CD4-positive, alpha-beta T cell treated with Interleukin-21 for 1 hour (primary cell): ENCODE results near the gene CAPZA2.
"Not testable (repeated sequence)": the region's sequence is repeated elsewhere in the genome, so short reads cannot be mapped to it uniquely, and the experiment has no call there.

Experiments used
- DNase-seq: peaks from one replicate; pipeline ENCODE4 v3.0.0-alpha.2; 2020

The CAPZA2 gene

DNA sequence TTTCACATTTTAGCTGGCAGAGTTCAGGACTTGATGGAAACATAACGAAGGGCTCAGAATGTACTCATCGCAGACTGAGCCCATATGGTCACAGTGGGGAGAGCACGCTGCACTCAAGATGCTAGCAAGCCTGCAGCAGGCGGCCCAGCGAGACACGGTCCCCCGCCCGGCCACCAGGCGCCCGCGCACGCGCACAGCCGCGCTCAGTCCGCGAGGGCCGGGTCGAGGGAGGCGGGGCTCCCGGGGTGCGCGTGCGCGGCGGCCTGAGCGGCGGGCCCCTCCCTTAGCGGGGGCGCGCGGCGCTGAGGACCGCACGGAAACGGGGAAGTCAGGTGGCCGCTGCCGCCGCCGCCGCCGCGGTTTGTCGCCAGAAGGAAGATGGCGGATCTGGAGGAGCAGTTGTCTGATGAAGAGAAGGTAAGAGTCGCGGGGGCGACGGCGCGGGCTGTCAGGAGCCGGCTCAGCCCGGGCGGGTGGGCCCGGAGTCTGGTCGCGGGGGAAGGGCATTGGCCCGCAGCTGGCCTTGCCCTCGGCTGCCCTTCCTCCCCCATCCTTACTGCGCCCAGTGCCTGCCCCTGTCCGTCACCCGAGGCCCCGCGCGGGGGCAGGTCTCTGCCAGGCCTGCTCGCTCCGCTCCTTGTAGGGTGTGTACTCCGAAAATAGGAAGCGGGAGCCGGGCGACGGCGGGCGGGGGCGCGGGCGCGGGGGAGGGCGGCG lies at the start of gene CAPZA2:
TSS of gene CAPZA2 (plus strand) at position 354 of the 717 bp plus-strand sequence. CDS start at position 379, 25 bp downstream.
- DNase-seq, result peak; percentile 94

DNA sequence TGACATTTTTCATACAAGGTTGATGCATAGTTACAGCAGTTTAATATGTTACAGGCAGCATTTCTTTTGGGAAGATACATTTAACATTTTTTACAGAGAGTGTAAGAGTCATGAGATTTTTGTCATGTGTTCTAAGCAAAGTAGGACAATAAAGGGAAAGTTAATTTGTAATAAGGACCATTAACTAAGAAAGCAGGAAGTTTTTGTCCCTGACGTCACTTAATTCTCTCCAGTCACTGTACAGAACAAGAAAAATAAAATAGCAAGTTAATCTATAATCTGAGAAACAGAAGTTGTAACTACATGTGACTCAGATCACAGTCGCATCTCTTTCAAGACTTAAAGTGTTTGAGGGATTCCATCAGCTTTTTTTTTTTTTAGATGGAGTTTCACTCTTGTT lies 49.5 kb upstream of the CAPZA2 start:
- DNase-seq, result no peak

DNA sequence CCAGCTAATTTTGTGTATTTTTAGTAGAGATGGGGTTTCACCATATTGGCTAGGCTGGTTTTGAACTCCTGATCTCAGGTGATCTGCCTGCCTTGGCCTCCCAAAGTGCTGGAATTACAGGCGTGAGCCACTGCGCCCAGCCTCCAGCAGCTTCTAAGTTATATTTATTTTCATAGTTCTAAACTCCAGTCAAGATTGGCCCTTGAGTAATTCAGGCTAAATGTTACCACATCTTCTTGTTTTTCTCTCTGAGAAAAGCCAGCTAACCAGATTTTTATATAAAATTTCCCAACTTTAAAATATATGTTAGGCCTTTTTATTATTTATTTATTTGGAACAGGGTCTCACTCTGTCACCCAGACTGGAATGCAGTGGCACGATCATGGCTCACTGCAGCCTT lies 49.0 kb upstream of the CAPZA2 start:
- not testable (repeated sequence) for DNase-seq

DNA sequence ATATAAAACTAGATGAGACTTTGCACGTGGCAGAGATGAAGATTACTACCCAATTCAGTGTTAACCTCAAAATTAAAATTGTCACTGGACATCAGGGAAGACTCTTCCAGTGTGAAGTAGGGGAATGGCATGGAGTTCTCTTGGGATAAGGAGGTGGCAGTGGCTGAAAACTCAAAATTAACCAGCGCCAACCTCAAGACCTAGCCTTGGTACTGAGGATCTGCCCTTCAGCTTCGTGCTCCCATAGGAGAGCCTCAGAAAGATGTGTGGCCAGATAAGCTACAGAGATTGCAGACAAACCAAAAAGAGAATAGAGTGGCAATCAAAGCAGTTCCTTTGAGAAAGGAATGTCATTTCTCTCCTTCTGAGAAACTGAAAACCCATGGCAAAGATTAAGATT lies 47.3 kb upstream of the CAPZA2 start:
- DNase-seq, result no peak

DNA sequence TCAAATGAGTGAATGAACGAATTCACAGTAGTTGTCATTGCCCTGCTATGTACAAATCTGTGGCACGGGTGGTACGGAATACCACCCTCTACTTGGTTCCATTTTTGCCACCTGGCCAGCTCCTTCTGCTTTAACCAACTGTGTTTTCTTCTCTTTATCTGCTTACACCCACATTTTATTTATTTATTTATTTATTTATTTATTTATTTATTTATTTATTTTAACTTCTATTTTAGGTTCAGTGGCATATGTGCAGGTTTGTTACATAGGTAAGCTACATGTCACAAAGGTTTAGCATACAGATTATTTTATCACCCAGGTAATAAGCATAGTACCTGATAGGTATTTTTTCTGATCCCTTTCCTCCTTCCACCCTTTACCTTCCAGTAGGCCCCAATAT lies 42.2 kb upstream of the CAPZA2 start:
- DNase-seq, result no peak

DNA sequence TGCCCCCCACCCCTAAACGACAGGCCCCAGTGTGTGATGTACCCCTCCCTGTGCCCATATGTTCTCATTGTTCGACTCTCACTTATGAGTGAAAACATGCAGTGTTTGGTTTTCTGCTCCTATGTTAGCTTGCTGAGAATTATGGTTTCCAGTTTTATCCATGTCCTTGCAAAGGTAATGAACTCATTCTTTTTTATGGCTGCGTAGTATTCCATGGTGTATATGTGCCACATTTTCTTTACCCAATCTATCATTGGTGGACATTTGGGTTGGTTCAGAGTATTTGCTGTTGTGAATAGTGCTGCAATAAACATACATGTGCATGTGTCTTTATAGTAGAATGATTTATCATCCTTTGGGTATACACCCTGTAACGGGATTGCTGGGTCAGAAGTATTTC lies 40.7 kb upstream of the CAPZA2 start:
- not testable (repeated sequence) for DNase-seq

DNA sequence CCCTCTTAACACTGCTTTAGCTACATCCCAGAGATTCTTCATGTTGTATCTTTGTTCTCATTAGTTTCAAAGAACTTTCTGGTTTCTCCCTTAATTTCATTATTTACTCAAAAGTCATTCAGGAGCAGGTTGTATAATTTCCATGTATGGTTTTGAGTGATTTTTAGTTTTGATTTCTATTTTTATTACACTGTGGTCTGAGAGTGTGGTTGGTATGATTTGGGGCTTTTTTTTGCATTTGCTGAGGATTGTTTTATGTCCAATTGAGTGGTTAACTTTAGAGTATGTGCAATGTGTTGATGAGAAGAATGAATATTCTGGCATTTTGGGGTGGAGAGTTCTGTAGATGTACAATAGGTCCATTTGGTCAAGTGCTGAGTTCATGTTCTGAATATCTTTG lies 37.9 kb upstream of the CAPZA2 start:
- DNase-seq, result no peak

DNA sequence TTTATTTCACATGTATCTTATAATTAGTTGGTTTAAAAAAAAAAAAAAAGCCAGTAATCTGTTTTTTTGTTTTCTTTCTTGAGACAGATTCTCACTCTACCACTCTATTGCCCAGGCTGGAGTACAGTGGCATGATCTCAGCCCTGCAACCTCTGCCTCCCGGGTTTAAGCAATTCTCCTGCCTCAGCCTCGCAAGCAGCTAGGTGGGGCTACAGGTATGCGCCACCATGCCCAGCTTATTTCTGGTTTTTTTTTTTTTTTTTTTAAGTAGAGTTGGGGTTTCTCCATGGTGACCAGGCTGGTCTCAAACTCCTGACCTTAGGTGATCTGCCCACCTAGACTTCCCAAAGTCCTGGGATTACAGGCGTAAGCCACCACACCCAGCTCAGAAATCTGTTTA lies 34.1 kb upstream of the CAPZA2 start:
- DNase-seq, result no peak

DNA sequence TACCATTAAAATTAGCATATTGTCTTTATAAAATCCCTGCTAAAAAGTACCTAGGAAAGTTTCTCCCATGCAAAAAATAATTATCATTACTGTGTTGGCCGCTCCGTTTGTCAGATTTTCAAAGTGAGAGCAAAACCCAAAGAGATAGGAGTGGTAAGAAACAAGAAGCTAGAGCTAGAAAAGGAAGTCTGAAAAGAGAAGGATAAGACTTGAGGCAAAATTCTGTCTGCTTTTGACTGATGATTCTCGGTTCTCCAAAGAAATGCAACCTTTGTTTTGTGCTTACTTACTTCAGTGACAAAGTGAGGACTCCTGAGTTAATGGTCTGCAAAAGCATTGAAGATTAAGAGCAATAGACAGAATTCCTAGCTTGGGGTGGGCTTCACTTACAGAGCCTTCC lies 33.3 kb upstream of the CAPZA2 start:
- DNase-seq, result no peak

DNA sequence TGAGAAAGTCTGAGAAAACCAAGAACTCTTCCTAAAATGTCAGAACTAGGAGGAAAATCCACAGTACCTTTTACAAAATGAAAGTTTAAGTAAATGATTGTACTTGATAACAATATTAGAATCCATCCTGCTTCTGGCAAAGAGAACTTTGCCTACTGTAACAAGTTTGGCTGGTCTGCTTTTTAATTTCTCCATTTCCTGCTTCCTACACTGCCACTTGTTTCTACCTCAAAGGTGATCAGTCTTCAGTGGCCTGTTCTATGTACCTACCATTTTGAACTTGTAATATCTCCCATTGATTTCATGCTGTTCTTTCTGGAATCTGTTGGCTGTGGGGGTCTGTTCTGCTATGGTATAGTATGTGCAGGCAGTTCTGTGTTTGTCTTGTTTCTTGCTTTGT lies 32.9 kb upstream of the CAPZA2 start:
- DNase-seq, result no peak

DNA sequence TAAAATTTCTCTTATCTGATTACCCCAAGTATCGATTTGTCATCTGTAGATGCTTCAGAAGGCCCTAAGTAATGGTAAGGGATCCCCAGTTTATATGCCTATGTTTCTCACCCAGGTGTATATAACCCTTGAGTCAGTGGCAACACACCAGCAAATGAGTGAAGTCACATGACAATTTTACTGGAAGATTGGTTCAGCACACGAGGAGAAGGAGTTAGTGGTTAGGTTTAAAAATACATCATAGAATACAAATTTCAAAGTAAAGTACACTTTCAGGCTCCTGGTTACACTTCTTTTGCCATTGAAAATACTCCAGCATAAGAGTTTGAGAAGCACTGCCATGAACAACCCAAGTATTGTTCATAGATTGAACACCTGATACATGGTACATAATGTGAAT lies 29.7 kb upstream of the CAPZA2 start:
- DNase-seq, result no peak

DNA sequence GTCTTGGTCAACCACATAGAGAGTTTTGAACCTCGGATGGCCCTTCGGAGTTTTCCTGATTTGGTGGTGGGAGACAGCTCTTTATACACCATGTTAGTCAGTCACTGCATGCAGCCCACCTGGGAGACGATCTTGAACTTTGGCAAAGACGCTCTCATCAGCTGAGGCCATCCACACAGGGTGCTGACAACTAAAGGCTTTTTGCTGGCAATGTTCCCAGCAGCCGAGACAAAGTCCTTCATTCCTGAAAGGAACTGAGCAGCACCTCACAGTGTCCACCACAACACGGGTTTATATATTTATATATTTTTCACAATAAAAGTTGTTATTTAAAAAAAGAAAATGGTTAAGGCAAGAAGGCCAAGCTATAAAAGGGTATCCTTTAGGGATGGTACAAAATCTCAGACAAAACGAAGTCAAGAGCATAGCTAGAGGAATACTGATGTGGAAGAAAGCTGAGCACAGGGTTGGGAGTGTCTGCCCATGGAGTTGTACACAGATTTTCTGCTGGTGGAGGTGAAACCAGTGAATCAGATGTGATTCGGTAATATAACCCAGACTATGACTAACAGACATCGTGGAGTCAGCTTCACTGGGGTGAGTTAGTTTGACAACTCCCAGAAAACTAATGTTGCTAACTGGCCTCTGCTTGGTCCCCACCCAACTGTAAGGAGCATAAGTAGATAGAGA lies 27.4 kb upstream of the CAPZA2 start:
- DNase-seq, result no peak

DNA sequence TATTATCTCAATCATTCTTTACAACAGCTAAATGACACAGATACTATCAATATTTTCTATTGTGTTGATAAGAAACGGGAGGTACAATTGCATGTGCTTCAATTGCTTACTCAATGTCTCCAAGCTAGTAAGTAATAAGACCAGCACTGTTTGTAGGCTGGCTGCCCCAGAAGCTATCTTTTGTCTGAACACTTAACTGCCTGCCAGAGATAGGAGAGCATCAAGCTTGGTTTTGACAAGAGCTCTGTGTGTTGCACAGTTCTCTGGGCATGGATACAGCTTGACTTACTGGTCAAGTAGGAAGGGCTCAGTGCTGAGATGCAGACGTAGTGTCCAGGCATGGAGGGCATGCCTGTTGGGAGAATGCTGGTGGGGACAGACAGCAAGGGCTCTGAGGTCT lies 26.3 kb upstream of the CAPZA2 start:
- no peak for DNase-seq

DNA sequence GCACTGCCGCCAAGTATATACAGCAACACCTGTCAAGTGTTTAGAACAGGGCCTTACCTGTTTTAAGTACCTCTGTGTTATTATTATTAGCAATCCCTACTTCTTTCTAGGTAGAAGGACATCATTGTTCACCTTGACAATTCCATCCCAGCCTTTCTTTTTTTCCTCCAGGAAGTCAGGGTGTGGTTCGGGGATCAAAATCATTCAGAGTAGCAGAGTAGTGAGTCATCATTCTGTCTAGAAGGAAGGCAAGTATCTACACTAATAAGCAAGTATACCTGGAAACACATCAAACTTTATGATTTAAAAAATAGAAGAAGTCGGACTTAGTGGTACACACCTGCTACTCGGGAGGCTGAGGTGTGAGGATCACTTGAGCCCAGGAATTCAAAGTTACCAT lies 25.5 kb upstream of the CAPZA2 start:
- no peak for DNase-seq

DNA sequence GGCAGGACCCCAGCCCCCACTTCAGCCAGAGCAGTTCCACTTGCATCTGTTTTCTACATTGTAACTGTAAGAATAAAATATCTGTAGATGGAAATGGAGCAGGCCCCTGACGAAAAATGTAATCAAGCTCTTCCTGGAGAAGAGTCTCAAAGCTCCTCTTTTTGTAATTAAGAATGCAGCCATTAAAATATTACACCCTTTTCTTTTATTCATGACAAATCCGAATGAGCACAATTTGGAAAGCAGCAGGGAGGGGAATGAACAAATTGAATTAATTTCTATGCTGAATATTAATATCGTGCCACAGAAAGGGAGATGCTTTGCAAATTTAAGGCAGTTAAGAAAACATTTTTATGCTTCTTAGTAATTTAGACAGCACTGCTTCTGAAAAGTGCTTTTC lies 24.8 kb upstream of the CAPZA2 start:
- no peak for DNase-seq

DNA sequence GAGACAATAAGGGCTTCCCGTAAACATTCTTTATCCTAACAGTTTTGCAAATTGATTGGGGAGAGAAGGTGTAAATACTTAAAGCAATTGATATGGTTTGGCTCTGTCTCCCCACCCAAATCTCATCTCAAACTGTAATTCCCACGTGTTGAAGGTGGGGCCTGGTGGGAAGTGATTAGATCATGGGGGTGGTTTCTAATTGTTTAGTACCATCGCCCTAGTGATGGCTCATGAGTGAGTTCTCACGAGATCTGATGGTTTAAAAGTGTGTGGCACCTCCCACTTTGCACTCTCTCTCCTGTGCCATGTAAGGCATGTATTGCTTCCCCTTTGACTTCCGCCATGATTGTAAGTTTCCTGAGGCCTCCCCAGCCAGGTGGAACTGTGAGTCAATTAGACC lies 22.1 kb upstream of the CAPZA2 start:
- no peak for DNase-seq

DNA sequence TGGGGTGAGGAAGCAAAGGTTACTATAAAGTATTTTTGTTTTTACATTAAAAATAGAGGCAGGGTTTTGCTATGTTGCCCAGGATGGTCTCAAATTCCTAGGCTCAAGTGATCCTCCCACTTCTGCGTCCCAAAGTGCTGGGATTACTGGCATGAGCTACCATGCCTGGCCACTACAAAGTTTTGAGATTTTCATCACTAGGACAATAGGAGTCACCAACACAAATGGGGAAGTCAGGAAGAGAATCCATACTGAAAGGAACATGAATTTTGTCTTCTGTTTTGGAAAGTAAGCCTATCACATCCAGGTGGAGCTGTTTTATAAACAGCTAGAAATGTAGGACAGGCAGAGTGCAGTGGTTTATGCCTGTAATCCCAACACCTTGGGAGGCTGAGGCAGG lies 20.0 kb upstream of the CAPZA2 start:
- no peak for DNase-seq

DNA sequence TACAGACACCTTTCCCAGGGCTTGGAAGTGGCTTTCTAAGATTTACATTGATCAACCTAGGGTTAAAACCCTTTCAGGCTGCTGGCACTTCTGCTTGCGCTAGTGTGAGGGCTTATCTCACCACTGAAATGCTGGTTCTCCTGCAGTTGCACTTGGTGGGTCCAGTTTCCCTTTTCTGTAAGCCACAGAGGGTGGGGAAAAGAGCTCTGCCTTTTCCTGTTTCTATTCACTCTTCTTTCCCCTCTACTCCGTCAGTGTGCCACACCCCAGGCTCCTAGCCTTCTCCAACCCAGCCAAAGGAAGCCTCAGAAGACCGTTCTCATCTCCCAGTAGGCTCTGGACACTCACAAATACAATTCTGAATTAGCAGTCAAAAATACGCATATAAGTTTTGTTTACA lies 19.0 kb upstream of the CAPZA2 start:
- no peak for DNase-seq

DNA sequence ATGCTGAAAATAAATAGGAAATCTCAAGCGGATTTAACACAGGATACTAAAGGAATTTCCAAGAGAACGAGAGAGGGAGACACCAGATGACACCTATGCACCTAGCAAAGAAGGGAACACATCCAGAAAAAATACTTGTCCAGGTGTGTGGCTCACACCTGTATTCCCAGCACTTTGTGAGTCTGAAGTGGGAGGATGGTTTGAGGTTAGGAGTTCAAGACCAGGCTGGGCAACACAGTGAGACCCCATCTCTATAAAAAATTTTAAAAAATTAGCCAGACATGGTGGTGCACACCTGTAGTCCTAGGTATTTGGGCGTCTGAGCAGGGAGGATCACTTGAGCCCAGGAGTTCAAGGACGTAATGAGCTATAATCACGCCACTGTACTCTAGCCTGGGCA lies 11.2 kb upstream of the CAPZA2 start:
- no peak for DNase-seq

DNA sequence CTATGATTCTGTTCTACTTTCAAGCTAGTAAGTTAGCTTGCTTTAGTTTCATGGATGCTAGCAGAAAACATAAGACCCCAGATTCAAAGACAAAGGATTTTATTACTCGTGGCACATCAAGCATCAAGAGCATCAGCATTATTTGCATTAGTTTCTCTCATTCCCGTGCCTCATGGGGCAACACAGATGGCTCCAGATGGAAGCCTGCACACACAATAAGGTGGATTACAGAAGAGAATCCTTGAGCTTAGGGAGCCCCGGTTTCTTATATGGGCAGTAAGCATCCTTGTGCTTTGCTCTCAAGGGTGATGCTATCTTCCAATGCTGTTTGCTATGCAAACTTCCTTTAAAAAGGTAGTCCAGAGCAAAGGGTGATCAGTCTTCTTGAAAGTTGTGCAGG lies 10.7 kb upstream of the CAPZA2 start:
- no peak for DNase-seq

DNA sequence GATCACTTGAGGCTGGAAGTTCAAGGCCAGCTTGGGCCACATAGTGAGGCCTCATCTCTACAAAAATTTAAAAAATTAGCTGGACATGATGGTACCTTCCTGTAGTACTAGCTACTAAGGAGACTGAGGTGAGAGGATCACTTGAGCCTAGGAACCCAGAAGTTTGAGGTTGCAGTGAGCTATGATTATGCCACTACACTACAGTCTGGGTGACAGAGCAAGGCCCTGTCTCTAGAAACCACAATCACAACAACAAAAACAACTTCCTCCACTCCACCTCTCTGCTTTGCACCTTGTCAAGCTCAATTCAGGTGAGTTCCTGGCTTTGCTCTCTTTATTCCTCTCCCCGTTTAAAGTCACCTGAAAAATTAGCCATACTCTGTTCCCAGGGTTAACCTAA lies 8.3 kb upstream of the CAPZA2 start:
- DNase-seq, result no peak

DNA sequence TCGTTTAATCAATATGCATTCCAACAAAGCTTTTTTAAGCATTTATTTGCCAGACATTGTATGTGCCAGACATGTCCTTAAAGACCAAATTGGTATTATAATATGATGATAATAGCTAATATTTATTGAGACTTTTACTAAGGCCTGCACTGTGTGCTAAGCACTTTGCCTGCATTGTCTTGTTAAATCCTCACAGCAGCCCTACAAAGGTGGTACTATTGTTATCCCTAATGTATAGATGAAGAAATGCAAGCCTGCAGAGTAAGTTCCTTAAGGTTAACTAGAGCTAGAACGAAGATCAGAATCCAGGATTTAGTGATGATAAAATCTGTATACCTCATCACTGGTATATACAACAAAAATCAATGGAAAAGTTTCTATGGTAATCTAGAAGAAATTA lies 5.3 kb upstream of the CAPZA2 start:
- DNase-seq, result no peak

DNA sequence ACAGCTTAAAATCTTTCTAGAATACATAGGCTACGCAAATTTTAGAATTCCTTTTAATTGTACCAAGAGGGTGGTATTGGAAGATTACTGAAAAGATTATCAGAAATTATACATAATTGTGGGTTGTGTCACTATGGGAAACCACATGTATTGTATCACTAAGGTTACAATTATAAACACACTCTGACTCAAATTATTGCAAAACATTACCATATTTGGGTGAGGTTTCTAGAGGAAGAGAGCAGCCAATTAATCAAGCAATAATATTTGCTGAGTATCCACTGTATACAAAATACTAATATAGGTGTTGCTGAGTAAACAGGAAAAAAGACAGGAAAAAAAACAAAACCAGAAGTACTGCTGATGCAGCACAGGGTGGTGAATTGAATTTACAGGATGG lies 3.1 kb upstream of the CAPZA2 start:
- DNase-seq, result peak; percentile 25

DNA sequence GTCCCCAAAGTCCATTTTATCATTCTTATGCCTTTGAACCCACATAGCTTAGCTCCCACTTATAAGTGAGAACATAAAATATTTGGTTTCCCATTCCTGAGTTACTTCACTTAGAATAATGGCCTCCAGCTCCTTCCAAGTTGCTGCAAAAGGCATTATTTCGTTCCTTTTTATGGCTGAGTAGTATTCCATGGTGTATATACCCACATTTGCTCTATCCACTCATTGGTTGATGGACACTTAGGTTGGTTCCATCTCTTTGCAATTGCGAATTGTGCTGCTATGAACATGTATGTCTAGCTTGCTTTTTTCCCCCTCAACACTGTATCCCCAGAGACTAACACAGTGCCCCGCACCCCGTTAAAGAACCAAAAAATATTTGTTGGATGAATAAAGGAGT lies 670 bp upstream of the CAPZA2 start:
- DNase-seq, result no peak
